Measurements from ENCODE around the gene CFD.
"Not testable (repeated sequence)": the region's sequence is repeated elsewhere in the genome, so short reads cannot be mapped to it uniquely, and the experiment has no call there.

CFD gene

GRCh38 chr19:871446-872265, 12.2 kb downstream of the CFD start:
- no peak for DNase-seq (ENCODE audit: low read depth in 2 of 2)

GRCh38 chr19:872266-872951, 12.9 kb downstream of the CFD start:
- DNase-seq (ENCODE audit: low read depth in 2 of 2) = peak; percentile 77 to 81

- peak; percentile 58 for DNase-seq (ENCODE audit: low read depth in 2 of 2)
Measured at GRCh38 chr19:873084-873483, 13.6 kb downstream of the CFD start.

- DNase-seq (ENCODE audit: low read depth in 2 of 2) = no peak
Measured at GRCh38 chr19:873561-874041, 14.1 kb downstream of the CFD start.

GRCh38 chr19:875265-875879, 15.9 kb downstream of the CFD start:
- no peak for DNase-seq (ENCODE audit: low read depth in 2 of 2)

- DNase-seq (ENCODE audit: low read depth in 2 of 2) = no peak
Measured at GRCh38 chr19:876089-876488, 16.6 kb downstream of the CFD start.

- no peak for DNase-seq (ENCODE audit: low read depth in 2 of 2)
Measured at GRCh38 chr19:876780-877314, 17.4 kb downstream of the CFD start.

GRCh38 chr19:877992-878660, 18.7 kb downstream of the CFD start:
- not testable (repeated sequence) for DNase-seq (ENCODE audit: low read depth in 2 of 2)

GRCh38 chr19:878751-879561, 19.5 kb downstream of the CFD start:
- not testable (repeated sequence) for DNase-seq (ENCODE audit: low read depth in 2 of 2)

- no peak for DNase-seq (ENCODE audit: low read depth in 2 of 2)
Measured at GRCh38 chr19:879711-880438, 20.4 kb downstream of the CFD start.

GRCh38 chr19:881385-882071, 22.1 kb downstream of the CFD start:
- DNase-seq (ENCODE audit: low read depth in 2 of 2) = no peak

- DNase-seq (ENCODE audit: low read depth in 2 of 2) = no peak
Measured at GRCh38 chr19:882871-883497, 23.5 kb downstream of the CFD start.

- no peak for DNase-seq (ENCODE audit: low read depth in 2 of 2)
Measured at GRCh38 chr19:883661-884211, 24.3 kb downstream of the CFD start.

GRCh38 chr19:884420-885211, 25.2 kb downstream of the CFD start:
- no peak for DNase-seq (ENCODE audit: low read depth in 2 of 2)

- DNase-seq (ENCODE audit: low read depth in 2 of 2) = no peak
Measured at GRCh38 chr19:885536-886224, 26.2 kb downstream of the CFD start.

- no peak for DNase-seq (ENCODE audit: low read depth in 2 of 2)
Measured at GRCh38 chr19:887072-887471, 27.6 kb downstream of the CFD start.

GRCh38 chr19:887599-887998, 28.1 kb downstream of the CFD start:
- no peak for DNase-seq (ENCODE audit: low read depth in 2 of 2)
